NCI-H748 (cell line): ENCODE results near the gene USP33.
"Not testable (repeated sequence)": the region's sequence is repeated elsewhere in the genome, so short reads cannot be mapped to it uniquely, and the experiment has no call there.

Source experiments
- DNase-seq: peaks from one replicate; lab custom pipeline; 2025; ENCODE audit not compliant: unreplicated experiment; lab: John Stamatoyannopoulos, UW

USP33 gene

GRCh38 chr1:77741316-77741715 lies 18.3 kb downstream of the USP33 start:
- DNase-seq: no peak

- DNase-seq: no peak
Measured at GRCh38 chr1:77739235-77739634, 20.4 kb downstream of the USP33 start.

- no peak for DNase-seq
Measured at GRCh38 chr1:77732090-77732489, 27.6 kb downstream of the USP33 start.

GRCh38 chr1:77725706-77726105 lies 33.9 kb downstream of the USP33 start:
- DNase-seq: no peak

- no peak for DNase-seq
Measured at GRCh38 chr1:77718181-77718580, 41.5 kb downstream of the USP33 start.

- no peak for DNase-seq
Measured at GRCh38 chr1:77716065-77716464, 43.6 kb downstream of the USP33 start.

GRCh38 chr1:77709727-77710126 lies 49.9 kb downstream of the USP33 start:
- DNase-seq: no peak

- DNase-seq: no peak
Measured at GRCh38 chr1:77706321-77706720, 53.3 kb downstream of the USP33 start.

- DNase-seq: no peak
Measured at GRCh38 chr1:77704736-77705135, 54.9 kb downstream of the USP33 start.

GRCh38 chr1:77699673-77700072 lies 60.0 kb downstream of the USP33 start:
- not testable (repeated sequence) for DNase-seq

GRCh38 chr1:77697441-77697840 lies 62.2 kb downstream of the USP33 start:
- DNase-seq: no peak

- no peak for DNase-seq
Measured at GRCh38 chr1:77688939-77689338, 70.7 kb downstream of the USP33 start.

- no peak for DNase-seq
Measured at GRCh38 chr1:77687519-77687906, 72.1 kb downstream of the USP33 start.

- DNase-seq: no peak
Measured at GRCh38 chr1:77686796-77687518, 72.7 kb downstream of the USP33 start.

- peak; percentile 96 for DNase-seq
Measured at GRCh38 chr1:77683160-77684148, 76.2 kb downstream of the USP33 start.

GRCh38 chr1:77682460-77683159 lies 77.0 kb downstream of the USP33 start, which contains the start of gene ZZZ3:
Gene ZZZ3 (minus strand): TSS chr1:77682658. CDS start chr1:77633354, 49,304 bp downstream.
- peak; percentile 95 for DNase-seq

GRCh38 chr1:77680173-77680572 lies 79.5 kb downstream of the USP33 start:
- no peak for DNase-seq

- no peak for DNase-seq
Measured at GRCh38 chr1:77678660-77679610, 80.7 kb downstream of the USP33 start.

GRCh38 chr1:77674807-77675206 lies 84.8 kb downstream of the USP33 start:
- DNase-seq: not testable (repeated sequence)

GRCh38 chr1:77673716-77674355 lies 85.8 kb downstream of the USP33 start:
- DNase-seq: no peak
